ENCODE measurements around the gene IMMP2L.
A peak's percentile ranks its signal among the peaks of the same experiment; 100 is the strongest.

The IMMP2L gene

DNA sequence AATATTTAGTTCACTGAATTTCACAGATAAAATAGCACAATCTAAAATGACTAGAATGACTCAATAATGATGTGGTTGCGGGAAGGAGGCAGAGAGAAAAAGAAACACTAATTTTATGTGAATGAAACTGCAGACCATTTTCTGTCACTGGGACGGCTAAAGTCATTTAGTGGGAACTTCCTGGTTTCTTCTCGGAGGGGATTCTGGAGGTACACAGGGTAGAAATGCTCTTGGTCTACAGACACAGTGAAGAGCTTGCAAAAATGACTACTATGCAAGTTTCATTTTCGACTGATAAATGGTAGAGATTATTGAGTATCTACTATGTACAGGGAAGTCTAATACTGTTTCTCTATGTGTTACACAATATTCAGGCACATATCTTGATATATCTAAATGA, 534.9 kb downstream of the IMMP2L start:
- DNase-seq, result no peak

DNA sequence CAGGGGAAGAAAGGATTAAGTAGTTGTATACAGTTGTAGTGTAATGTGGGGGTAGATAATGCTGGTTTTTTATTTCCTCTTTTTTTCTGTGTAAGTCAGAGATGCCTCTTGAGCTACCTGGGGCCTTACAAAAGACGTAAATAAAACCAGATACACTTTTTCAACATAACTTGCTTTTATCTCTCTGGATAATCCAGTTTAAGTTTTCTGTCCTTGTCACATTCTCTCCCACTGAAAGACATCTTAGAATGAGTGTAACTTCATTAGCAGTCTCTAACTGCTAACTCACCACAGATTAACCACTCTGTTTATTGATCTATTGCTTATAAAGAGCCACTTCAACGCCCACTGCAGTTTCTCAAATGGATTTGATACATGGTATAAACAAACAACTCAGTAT, 535.5 kb downstream of the IMMP2L start:
- no peak for DNase-seq

DNA sequence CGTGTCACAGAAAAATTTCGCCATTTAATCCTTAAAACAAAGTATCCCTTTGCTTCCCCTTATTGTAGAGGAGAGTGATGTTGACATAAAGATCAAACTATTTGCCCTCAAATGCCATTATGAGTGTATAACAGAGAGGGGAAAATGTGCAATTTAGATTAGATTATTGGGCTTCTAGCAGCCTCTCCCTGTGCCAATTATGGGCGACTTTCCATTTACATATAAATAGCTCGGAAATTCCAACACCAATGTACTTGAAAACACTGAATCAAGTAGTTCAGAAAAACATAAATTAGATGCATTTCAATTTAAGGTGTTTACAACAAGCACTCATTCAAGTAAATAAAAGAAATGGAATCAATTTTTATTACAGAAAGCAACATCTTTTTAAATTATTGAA, 535.9 kb downstream of the IMMP2L start:
- no peak for DNase-seq

DNA sequence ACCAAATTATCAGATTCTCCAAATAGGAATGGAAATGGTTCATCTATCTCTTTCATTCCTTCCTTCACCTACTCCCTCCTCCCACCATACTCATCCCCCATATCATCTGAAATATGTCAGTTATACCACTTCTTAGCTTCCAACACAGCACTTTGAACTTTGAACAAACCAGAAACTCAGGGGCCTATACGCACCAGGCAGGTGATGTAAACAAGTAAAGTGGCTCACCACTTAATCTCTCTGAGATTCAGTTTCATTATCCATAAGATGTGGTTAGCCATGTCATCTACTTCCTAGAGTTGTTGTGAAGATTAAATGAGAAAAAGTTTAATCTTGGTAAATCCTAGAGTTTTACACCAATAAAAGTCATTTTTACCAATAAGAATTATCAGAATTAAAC, 537.3 kb downstream of the IMMP2L start:
- DNase-seq, result no peak

DNA sequence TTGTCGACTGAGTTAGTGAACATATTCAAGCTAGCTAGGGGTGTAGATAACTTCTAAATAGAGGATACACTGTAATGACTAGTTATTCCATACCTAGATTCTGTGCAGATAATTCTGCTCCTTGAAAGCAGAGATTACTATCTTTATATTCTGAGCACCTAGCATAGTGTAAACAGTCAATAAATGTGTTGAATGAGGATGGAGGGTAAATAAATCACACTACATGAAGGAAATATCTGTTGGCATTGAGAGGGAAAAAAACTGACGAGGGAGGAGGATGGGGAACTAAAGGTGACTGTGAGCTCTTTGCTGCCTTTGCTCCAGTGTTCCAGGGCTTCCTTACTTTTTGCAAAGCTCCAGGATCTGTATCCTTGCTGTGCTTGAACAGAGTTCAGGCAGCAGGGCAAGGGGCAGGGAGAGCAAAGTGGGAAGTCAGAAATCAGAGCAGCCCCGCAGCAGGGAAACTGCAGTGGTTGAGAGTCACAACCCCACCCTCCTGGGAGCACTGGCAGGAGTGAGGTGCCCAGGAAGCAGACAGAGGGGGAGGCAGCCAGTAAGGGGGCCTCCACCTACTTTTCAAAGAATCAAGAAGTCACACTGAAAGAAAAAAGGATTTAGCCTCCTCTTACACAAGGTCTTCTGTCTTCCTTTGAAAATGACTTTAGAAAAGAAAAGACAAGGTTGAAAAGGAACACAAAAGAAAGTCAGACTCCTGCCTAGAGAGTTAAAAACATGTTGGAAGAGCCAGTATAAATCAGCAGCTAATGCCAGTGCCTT, 543.1 kb downstream of the IMMP2L start:
- no peak for DNase-seq

DNA sequence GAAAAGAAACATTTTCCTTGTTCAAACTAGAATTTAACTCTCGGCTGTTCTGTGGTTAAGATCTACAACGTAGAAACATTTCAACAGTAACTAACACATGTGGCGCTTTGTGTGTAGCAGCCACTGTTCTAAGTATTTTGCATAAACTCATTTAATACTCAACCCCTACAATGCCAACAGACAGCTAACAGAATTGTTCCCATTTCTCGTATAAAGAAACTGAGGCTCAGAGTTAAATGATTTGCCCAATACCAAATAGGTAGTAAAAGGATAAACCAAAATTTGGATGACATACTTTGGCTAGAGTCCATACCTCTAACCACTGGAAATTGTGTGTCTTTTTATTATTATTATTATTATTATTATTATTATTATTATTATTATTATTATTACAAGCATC, 543.8 kb downstream of the IMMP2L start:
- no peak for DNase-seq

DNA sequence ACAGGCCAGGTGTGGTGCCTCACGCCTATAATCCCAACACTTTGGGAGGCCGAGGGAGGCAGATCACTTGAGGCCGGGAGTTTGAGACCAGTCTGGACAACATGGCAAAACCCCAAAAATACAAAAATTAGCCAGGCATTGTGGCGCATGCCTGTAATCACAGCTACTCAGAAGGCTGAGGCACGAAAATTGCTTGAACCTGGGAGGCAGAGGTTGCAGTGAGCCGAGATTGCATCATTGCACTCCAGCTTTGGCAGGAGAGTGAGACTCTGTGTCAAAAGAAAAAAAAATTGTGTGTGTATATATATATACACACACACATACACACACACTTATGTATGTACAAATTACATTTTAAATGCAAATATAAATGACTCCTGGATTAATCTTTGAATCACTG, 548.2 kb downstream of the IMMP2L start:
- DNase-seq, result no peak

DNA sequence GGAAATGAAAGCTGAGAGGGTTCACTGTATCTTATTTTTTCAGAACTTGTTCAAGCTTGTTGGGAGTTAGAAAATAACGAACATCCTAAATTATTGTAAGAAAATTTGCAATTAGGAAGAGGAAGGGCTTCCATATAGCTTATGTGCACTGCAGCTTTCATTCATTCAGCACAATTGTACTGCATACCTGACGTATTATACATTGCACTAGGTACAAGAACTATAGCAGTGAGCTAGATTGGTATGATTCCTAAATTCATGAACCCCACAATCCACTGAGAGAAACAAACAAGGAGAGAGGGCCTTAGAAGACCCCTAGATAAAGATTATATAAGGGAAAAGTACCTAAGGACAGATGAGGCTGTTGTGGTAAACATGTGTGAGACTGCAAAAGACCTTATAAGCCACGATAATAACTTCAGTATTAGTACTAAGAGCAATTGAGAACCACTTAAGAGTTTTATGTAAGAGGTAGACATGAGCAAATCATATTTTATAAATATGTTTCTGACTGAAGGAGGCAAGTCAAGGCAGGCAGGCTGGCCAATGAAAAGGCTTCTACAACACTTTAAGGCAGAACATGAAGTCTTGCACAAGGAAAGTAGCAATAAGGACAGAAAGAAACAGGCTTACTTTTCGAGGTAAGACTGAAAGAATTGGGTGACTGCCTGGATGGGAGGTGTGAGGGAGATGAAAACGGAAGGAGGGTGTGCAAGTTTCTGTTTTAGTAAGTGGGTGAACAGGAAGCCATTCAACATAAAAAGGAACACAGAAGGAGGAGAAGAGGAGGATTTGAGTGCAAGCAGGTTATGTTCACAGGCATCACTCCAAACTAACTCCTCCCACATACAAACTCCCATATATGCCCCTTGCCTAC, 549.3 kb downstream of the IMMP2L start:
- no peak for DNase-seq

DNA sequence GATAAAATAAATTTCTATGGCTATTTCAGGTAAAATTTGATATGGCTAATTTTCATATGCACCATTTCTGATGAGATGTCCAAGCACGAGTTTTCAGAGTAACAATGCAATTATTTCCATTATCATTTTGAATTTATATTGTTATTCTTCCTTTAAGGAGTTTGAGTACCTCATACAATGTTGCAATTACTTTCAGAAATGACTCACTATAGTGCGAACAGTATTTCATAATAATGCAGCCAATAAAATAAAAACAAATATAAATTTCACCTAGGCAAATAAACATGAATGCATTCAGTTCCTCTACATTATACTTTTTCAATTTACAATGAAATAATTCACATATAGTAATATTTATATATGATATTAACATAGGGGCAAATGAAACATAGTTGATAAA, 550.1 kb downstream of the IMMP2L start:
- DNase-seq, result no peak

DNA sequence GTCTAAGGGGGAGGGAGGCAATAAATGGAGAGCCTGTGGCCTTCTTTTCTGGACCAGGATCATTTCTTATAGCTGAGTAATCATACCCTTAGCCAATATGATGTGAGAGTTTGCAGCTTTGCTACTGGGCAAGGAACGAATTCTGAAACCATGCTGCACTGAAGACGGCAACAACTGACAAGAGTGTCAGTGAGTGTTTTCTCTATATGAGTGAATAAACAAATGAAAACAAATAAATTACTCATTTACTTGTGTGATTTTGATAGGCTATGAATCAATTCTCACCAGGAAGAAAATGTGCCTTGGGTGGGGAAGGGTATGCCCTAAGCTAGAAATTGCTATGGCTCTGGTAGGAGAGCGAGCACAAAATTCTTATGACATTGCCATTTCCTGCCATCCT, 550.8 kb downstream of the IMMP2L start:
- DNase-seq, result peak; percentile 25

DNA sequence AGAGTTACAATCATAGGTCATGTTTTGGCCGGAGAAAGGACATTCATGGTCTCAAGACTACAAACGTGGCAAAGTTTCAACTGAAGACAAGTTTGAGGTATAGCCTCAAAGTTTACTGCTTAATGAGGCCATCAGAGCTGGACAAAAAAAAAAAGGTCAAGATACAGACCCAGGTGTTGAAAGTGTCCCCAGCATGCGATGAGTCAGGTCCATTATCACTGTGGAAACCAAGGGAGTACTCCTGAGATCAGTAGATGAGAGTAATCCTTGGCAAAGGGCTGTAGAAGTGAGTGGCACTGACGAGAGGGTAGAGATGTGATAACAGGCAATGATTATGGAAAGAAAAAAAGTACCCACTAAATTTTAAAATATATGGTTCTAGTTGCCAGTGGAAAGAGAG, 551.5 kb downstream of the IMMP2L start:
- DNase-seq, result no peak

DNA sequence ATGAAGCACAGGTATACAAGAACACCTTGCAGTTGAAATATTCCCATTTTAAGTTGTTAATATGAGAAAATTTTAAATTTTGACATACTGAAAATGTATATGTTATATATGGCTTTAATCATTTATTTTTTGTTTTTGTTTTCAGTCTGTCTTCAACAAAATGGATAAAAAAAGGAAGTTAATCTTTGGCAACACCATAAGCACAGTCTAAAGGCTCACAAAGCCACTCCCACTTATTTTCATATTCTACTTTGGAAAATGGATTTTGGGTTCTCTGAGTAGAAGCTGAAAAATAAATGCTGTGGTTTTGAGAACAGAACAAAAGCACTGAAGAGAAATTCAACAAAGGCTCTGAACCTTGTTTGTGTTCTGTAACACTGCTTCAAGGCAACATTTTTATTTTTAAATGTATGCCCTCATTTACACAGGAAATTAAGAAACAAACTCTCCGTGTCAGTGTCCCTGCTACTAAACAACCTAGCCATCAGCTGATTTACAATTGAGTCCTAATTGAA, 552.7 kb downstream of the IMMP2L start:
- DNase-seq, result no peak

DNA sequence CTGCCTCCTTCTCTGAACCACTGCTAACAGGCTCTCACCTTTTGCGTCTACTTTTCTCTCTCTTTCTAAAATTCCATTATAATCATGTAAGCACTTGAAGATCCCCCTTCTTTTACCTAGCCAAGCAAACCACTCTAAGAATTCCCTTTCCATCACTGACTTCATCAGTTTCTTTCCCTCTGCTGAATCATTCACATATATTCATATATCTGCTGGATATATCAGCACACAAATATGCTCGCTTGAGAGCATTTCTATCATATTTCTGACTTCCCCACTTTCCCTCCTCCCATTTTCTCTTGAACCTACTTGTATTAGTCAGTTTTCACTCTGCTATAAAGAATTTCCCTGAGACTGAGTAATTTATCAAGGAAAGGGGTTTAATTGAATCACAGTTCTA, 555.6 kb downstream of the IMMP2L start:
- peak; percentile 86 for DNase-seq

DNA sequence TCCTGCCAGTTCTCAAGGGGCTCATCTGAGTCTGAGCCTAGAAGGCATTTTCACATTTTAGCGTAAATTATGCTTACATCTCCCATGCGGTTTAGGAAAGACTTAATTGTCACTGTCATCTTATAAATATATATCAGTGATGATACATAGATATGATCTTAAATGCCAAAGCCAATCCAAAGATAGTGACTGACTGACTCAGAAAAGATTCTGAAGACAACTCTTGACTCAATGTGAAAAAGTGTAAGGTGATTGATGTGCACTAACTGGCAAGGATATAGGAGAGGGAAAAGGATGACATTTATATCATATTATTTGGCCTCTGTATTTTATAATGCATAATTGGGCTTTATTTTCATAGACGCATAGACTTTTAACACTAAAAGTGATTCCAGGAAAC, 556.3 kb downstream of the IMMP2L start:
- no peak for DNase-seq

DNA sequence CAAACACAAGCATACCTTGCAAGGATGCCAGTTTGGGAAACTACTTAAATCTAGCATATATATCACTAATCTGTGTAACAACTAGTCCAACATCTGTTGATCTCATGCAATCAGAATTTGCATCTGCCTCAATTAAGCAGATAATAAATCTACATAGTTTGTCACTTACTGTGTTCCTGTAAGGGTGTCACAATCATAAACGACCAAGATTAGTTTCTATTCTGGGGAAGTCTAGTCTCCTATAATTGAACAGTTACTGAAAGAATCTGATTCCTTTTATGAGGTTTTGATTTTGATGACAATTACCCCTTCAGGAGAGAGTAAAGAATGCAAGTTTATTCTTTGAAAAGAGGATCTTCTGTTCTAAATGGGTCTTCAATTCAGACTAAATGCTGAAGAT, 556.8 kb downstream of the IMMP2L start:
- peak; percentile 60 for DNase-seq

DNA sequence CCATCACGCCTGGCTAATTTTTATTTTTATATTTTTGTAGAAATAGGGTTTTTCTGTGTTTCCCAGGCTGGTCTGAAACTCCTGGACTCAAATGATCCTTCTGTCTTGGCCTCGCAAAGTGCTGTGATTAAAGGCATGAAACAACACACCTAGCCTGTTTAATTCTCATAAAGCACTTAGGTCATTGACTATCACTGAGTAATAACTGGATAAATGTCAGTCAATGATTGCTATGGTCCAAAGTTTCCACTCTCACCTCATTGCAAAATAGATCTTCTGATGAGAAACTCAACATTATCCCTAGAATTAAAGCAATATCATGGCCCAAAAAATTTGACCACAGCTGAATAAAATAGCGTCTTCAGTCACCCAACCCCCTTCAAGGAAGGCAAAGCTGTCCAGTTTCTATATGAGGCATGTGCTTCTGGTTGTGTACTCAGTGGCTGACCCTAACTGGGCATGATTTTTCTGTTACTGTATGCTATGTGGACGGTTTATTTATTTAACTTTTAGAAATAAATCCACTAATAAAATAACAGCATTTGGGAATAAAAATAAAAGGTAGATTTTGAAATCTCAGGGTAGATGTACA, 557.9 kb downstream of the IMMP2L start:
- no peak for DNase-seq

DNA sequence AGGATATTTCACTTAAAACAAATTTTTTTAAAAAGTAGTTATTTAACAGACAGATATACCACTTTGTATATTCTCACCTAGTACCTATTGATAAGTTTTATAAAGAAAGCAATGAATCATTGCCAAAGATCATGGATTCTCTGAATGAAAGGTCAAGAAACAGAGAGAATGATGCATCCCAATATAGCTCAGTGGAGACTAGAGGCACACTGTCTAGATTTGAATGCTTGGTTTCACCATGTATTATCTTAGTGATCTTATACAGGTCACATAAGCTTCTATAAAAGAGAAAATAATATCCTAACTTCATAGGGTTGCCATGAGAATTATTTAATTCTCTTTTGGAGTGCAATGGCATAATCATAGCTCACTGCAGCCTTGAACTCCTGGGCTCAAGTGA, 558.4 kb downstream of the IMMP2L start:
- no peak for DNase-seq

DNA sequence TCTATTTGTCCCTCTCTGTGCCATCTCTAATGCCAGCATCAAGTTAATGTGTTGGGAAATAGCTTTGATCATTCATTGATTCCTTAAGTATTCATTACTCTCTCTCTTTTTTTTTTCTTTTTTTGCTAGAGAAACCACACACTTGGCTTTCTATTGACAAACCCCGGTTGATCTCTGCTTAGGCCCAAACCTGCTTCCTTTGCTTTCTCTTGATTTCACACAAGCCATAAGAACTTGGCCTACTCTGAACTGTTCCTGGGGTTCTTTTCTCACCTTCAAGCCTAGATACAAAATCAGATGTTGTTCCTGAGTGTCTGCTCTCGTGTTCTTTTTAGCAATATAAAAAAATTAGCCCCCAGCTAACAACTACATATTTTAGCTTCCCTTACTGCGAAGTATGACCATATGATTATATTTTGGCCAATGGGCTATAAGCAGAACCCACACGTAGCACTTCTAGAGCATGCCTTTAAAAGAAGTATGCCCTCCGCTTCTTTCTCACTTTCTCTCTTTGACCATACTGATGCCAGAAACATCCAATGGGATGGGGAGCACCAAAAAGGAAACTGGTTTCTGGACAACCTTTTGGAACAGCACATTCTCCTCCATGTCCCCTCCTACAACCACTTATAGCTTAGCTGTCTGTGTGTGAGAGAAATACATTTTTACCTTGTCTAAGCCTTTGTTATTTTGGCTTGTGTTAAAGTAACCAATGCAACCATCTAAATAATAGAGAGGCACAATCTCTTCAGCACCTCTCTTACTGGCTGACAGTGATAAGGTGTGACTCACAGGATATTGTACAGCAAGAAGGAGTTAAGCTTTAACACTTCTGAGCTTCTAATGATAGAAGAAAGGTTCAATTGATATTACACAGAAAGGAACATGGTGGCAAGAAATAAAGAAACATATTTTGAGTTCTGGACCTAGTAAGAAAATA, 568.0 kb downstream of the IMMP2L start:
- no peak for DNase-seq

DNA sequence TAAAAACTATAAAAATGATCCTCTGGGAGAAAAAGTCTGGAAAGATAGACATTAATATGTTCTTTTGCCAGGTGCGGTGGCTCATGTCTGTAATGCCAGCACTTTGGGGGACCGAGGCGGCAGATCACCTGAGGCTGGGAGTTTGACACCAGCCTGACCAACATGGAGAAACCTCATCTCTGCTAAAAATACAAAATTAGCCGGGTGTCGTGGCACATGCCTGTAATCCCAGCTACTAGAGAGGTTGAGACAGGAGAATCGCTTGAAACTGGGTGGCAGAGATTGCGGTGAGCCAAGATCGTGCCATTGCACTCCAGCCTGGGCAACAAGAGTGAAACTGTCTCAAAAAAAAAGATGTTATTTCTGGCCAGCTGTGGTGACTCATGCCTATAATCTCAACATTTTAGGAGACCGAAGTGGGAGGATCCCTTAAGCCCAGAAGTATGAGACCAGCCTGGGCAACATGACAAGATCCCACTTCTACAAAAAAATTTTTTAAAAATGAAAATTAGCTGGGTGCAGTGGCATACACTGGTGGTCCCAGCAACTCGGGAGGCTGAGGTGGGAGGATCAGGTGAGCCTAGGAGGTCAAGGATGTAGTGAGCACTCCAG, 573.3 kb downstream of the IMMP2L start:
- no peak for DNase-seq

DNA sequence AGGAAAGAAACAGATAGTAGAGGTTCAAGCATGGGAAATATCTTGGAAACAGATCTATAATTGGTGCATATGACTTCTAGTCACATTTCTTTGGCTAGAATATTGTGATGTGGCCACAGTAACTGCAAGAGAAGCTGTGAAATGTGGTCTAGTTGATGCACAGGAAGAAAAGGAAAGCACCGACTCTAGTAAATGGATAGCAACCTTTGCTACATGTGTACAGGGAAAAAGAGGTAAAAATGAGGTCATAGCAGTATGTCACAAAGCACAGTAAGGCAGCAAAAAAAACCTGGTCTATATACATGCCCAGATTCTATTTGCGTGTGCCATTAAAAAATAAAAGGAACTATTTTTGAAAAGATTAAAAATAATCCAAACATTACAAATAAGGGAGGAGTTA, 573.9 kb downstream of the IMMP2L start:
- DNase-seq, result no peak

DNA sequence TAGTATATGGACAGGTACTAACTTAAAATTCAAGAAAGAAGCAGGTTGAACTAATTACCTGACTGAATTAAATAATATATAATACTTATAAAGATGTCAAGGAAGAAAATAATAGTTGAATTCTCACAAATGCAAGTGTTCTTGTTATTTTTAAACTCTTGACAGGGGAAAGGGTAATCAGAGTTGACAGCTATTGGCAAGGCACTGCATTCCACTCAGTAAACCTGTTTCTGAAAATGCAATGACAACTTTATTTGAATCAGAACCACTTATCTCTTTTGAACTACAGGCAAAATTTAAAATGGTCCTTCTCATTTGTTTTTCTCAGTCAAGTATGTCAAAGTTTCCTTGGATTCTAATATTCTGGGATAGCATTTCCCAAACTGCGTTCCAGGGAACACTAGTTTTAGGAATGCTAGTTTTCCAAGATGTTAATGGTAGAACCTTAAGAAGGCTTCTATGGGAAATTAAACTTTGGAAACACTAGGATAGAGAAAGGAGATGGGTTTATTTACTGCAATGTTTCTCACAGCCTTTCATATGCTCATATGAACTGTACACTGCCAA, 575.1 kb downstream of the IMMP2L start:
- no peak for DNase-seq
